ENCODE measurements around the gene NDUFC2.
"Not testable (repeated sequence)": the region's sequence is repeated elsewhere in the genome, so short reads cannot be mapped to it uniquely, and the experiment has no call there.

NDUFC2 gene

GRCh38 chr11:78078218-78079167 lies 1.2 kb downstream of the NDUFC2 start:
- TF ChIP-seq CTCF (conservative IDR thresholded peaks at IDR 0.05; ENCODE audit: low read depth): no peak
- no peak for DNase-seq (ENCODE audit: low spot score)
- ChIA-PET CTCF (interaction anchor here (0.6 kb wide), 1 partner anchor 39 kb away, joined by 3 read pairs; no protein-coding TSS in a partner anchor), POLR2A (ENCODE audit: low non-redundant PET) (no interaction called here)
- H3K27ac ChIP-seq: no peak overlapping the region

GRCh38 chr11:78077592-78077991 lies 2.1 kb downstream of the NDUFC2 start:
- CTCF ChIA-PET: interaction anchor here (0.6 kb wide), 2 partner anchors 21 to 52 kb away, joined by 3 read pairs; no protein-coding TSS in a partner anchor
- POLR2A ChIA-PET (ENCODE audit: low non-redundant PET): not testable (repeated sequence)

GRCh38 chr11:78076733-78077403 lies 2.8 kb downstream of the NDUFC2 start:
- CTCF ChIA-PET: interaction anchor here (0.6 kb wide), 3 partner anchors 22 to 77 kb away, joined by 3 to 5 read pairs (median 3); no protein-coding TSS in a partner anchor
- no peak overlapping the region for H3K27ac ChIP-seq
- POLR2A ChIA-PET (ENCODE audit: low non-redundant PET): no interaction called here
- DNase-seq (ENCODE audit: low spot score): no peak
- no peak for TF ChIP-seq CTCF (conservative IDR thresholded peaks at IDR 0.05; ENCODE audit: low read depth)

More at GRCh38 chr11:78077592-78077991, 2.1 kb downstream of the NDUFC2 start:
- not testable (repeated sequence) for H3K27ac ChIP-seq; DNase-seq (ENCODE audit: low spot score)

- CTCF ChIA-PET: interaction anchor here (0.6 to 0.7 kb wide), 2 partner anchors 85 to 127 kb away, joined by 3 read pairs; no protein-coding TSS in a partner anchor
- POLR2A ChIA-PET (ENCODE audit: low non-redundant PET): no interaction called here
- H3K27ac ChIP-seq: no peak overlapping the region
- no peak for TF ChIP-seq CTCF (conservative IDR thresholded peaks at IDR 0.05; ENCODE audit: low read depth)
- DNase-seq (ENCODE audit: low spot score): no peak
Measured at GRCh38 chr11:78074756-78075155, 4.9 kb downstream of the NDUFC2 start.

GRCh38 chr11:78072455-78072854 lies 7.2 kb downstream of the NDUFC2 start:
- TF ChIP-seq CTCF (conservative IDR thresholded peaks at IDR 0.05; ENCODE audit: low read depth): no peak

GRCh38 chr11:78071717-78072116 lies 7.9 kb downstream of the NDUFC2 start:
- CTCF ChIA-PET: no interaction called here
- DNase-seq (ENCODE audit: low spot score): no peak
- TF ChIP-seq CTCF (conservative IDR thresholded peaks at IDR 0.05; ENCODE audit: low read depth): no peak
- no peak overlapping the region for H3K27ac ChIP-seq
- POLR2A ChIA-PET (ENCODE audit: low non-redundant PET): no interaction called here

More at GRCh38 chr11:78072455-78072854, 7.2 kb downstream of the NDUFC2 start:
- DNase-seq (ENCODE audit: low spot score): no peak
- ChIA-PET POLR2A (ENCODE audit: low non-redundant PET) (no interaction called here), CTCF (interaction anchor here (0.6 kb wide), 1 partner anchor 39 kb away, joined by 3 read pairs; no protein-coding TSS in a partner anchor)
- H3K27ac ChIP-seq: no peak overlapping the region
